Brain pericyte (primary cell): ENCODE measurements around the gene GPR25.
"Not testable (repeated sequence)": the region's sequence is repeated elsewhere in the genome, so short reads cannot be mapped to it uniquely, and the experiment has no call there.

ENCODE experiments used
- DNase-seq: peaks from one replicate; pipeline ENCODE4 v3.0.0-alpha.2; 2012; ENCODE audit warnings: low read depth, low spot score

The GPR25 gene

GRCh38 chr1:200911936-200912335, 39.2 kb downstream of the GPR25 start:
- not testable (repeated sequence) for DNase-seq

GRCh38 chr1:200912737-200913407, 40.1 kb downstream of the GPR25 start:
- no peak for DNase-seq

GRCh38 chr1:200916152-200916551, 43.4 kb downstream of the GPR25 start:
- no peak for DNase-seq

- DNase-seq = no peak
Measured at GRCh38 chr1:200916681-200917080, 43.9 kb downstream of the GPR25 start.

DNA sequence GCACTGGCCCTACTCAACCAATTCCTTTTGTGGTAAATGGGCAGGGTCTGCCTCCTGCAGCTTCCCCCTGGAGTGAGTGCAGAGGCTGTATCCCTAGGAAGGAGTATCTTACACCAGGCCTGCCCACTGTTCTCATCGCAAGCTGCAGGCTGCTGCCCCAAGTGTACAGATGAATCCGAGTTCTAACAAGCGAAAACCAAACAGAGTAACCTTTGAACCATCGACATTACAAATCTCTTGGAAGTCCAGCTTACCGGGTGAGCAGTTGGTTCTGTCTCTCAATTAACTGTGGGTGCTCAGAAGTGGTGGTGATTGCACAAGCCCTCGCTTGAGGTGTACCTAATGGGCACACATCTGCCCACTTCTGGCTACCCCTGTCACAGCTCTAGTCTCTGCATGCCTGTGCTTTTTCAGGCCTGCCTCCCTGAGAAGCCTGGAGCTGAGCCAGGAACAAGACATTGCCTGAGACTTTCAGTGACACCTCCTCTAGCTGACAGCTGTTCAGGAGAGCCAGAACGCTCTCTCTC, 44.6 kb downstream of the GPR25 start:
- no peak for DNase-seq

DNA sequence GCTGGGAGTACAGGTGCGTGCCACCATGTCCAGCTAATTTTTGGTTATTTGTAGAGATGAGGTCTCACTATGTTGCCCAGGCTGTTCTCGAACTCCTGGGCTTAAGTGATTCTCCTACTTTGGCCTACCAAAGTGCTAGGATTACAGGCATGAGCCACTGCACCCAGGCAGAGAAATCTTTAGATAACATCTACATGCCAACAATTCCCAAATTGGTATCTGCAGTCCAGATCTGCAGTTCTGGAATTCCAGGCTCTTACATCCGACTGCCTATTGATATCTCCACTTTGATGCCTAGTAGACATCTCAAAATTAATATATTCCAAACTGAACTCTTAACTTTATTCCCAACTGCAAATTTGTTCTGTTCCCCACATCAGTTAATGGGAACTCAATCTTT, 45.2 kb downstream of the GPR25 start:
- no peak for DNase-seq

- DNase-seq = no peak
Measured at GRCh38 chr1:200919386-200919785, 46.6 kb downstream of the GPR25 start.

- DNase-seq = no peak
Measured at GRCh38 chr1:200921571-200922110, 48.9 kb downstream of the GPR25 start.

GRCh38 chr1:200922406-200922805, 49.6 kb downstream of the GPR25 start:
- DNase-seq = no peak

DNA sequence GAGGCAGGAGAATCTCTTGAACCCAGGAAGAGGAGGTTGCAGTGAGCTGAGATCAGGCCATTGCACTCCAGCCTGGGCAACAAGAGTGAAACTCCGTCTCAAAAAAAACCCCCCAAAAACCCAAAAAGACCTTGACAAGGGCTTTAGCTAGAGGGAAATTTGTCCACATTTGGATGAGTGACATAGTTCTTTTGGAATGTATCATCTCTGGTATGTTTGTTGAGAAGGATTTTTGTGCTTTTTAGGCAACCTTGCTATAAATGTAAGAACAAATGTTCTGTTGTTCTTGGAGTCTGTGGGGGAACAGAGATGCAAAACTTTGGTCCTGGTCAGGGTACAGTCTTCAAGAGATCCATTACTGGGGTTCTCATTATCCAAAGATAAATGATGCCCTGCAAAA, 50.8 kb downstream of the GPR25 start:
- DNase-seq = no peak
